GM10248 (cell line): ENCODE data around the gene DUSP8.

ENCODE experiments used
- CTCF ChIA-PET: fragments of 300-600 bp; sonication (Branson Sonifier 250); formaldehyde crosslinking; extraction: SDS; loops from one replicate; lab custom pipeline; 2021; ENCODE audit warnings: antibody characterized with exemption; lab: Yijun Ruan, JAX
- POLR2A ChIA-PET: fragments of 350-650 bp; sonication (Branson Sonifier 250); formaldehyde crosslinking; extraction: SDS; loops from one replicate; lab custom pipeline; 2020; ENCODE audit warnings: antibody characterized with exemption; lab: Yijun Ruan, JAX
- DNase-seq: peaks from one replicate; pipeline ENCODE4 v3.0.0; 2012; ENCODE audit errors: extremely low spot score
- TF ChIP-seq, protein P1 (sequence below): IDR thresholded peaks from 2 replicates; pipeline ENCODE4 v1.5.1; 2012; ENCODE audit warnings: mild to moderate bottlenecking, low read depth; ENCODE audit errors: extremely low read depth, missing control alignments, control extremely low read depth

DUSP8 gene

DNA sequence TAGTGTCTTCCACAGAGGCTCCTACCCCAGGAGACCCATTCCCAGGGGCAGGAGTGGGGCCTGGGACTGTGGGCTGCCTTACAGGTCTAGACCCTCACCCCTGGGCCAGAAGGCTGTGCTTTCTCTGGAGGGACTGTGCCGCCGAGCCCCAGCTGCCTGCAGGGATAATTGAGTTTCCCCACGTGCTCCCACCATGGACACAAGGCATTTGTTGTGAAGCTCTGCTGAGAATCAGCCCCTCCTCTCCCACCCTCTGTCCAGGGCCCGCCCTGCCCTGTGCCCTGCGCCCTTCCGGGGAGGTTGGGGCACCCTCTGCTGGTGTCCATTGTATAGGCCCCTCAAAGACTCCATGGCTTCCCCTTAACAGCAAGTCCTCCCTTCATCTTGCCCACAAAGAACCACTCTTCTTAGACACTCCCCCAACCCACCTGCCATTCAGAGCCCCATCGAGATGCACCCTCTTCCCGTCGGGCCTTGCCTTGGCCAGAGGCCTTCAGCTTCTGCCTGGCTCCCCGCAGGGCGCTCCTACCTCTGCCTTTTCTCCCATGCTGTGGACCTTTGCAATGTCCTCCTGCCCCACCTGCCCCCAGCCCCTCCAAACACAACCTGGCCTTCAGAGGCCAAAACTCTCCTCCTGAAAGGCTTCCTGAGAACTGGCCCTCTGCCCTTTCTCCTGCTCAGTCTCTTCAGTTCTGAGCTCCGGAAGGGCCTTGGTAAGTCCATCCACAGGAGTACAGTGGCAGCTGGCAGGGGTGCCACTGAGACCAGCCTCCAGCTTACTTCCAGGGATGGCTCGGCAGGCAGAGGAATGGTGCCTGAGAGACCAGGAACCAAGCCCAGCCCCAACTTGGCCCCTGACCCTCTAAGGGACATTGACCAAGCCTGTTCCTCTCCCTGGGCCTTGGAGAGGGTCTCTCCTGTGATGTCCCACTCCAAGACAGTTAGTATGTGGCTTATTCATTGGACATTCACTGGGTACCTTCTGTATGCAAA lies 22.4 kb downstream of the DUSP8 start:
- DNase-seq, result no peak

DNA sequence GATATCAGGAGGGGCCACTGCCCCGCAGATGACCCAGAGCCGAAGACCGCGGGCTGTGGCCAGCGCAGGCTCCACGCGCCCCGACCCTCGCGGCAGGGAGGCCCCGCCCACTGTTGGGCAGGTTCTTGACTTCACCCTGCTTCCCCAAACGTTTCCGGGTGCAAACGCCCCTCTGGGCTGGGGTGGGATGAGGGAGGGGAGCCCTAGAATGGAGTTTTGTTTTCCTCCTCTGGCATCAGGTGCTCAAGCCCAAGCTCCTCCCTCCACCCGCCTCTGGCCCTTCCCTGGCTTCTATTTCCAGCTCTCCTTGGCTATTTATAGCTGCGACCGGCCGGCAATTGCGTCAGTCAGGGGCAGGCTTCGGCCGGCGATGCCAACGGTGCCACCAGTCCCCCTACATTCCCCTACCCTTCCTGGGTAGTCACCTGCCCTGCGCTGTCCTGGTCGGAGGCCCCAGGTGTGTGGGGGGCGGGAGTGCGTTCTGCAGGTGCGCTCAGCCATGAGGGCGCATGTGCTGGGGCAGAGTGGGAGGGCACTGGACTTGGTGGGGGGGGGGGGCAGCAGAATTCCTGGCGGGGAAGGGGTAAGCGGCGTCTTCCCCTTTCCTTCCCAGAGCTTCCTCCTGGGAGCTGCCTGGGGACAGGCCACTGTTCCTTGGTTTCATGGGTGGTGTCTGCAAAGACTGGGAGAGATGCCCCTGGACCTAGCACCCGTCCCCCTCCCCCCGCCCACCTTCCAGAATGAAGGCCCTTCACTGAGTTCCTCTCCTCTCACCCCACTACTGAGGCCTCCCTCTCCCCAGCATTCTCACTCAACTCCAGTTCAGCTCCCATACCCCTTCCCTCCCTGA lies 23.6 kb downstream of the DUSP8 start:
- no peak for DNase-seq
- POLR2A ChIA-PET, result no interaction called here
- CTCF ChIA-PET, result interaction anchor here (0.9 to 2.5 kb wide), 2 partner anchors 26 to 33 kb away, joined by 3 to 13 read pairs; no protein-coding TSS in a partner anchor
- TF ChIP-seq, protein P1, sequence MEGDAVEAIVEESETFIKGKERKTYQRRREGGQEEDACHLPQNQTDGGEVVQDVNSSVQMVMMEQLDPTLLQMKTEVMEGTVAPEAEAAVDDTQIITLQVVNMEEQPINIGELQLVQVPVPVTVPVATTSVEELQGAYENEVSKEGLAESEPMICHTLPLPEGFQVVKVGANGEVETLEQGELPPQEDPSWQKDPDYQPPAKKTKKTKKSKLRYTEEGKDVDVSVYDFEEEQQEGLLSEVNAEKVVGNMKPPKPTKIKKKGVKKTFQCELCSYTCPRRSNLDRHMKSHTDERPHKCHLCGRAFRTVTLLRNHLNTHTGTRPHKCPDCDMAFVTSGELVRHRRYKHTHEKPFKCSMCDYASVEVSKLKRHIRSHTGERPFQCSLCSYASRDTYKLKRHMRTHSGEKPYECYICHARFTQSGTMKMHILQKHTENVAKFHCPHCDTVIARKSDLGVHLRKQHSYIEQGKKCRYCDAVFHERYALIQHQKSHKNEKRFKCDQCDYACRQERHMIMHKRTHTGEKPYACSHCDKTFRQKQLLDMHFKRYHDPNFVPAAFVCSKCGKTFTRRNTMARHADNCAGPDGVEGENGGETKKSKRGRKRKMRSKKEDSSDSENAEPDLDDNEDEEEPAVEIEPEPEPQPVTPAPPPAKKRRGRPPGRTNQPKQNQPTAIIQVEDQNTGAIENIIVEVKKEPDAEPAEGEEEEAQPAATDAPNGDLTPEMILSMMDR, result no peak

More for the DNA sequence above, 22.4 kb downstream of the DUSP8 start:
- ChIA-PET POLR2A (no interaction called here), CTCF (interaction anchor here (0.9 to 2.5 kb wide), 3 partner anchors 25 to 49 kb away, joined by 3 to 13 read pairs (median 3); partner anchors contain the start of gene KRTAP5-2)
- TF ChIP-seq, protein P1, result peak; percentile 28

DNA sequence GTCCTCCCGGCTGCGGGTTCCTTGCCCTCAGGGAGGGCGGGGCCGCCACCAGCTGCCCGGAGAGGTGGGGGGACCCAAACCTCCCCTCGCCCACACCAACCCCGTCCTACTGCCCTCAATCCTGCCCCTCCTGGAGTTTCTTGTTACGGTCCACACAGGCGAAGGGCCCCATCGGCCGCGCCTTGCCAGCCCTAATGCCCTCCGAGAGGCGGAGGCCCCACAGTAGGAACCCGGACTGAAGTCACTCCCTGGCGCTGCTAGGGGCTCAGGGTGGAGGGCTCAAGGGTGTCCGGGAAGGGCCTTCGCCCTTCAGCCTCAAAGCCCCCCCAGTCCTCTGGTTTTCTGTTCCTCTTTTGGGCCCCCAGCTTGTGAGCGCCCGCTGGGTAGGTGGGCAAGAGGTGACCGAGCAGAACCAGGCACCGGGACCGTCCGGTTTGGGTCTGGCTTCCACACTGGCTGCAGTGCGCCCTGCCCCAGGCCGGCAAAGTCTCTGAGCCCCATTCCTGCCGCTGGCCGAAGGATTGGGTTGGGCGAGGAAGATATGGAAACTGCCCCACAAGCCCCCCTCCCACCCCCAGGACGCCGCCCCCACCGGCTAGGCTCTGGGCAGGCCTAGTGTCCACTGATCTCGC lies 24.5 kb downstream of the DUSP8 start:
- ChIA-PET POLR2A (no interaction called here), CTCF (interaction anchor here (1.0 to 4.1 kb wide), 6 partner anchors 8 to 81 kb away, joined by 3 to 38 read pairs (median 10); partner anchors contain the start of gene KRTAP5-5)
- TF ChIP-seq, protein P1, result no peak
- DNase-seq, result no peak

DNA sequence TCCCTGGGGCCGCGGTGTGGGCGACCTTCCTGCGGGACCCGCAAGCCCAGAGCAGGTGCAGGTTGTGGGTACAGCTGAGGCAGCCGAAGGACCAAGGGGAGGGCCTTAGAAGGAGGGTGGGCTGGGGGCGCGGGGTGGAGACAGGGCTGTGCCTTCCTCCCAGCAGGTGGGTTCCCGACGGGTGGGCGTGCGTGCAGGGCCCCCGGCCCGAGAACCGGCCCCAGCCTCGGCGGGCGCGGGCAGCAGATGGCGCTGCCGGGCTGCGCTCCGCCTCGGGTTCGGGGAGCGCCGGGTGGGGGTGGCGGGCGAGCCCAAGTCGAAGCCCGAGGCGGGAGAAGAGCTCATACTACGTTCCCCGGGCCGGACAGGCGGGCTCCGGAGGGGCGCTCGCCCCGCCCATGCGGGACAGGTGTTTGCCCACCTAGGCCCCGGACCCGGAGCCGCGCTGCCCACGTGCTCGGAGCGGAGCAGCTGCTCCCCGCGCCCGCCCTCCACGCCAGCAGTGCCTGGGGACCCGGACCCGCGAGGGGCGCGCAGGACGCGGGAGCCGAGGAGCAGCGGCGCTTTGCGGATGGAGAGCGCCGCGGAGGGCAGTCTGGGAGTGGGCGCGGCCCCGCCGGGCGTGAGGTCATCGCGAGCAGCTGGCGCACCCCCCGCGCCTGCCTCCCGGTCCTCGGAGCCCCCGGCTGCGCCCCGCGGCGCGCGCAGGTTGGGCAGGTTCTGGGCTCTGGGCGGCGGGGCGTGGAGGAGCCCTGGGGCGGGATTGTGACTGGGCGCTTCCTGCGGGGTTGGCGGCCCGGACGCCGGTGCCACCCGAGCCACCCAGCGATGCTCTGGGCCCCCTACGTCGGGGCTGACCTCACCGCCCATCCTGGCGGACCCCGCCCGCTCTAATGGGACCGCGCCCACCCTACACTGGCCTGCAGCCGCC lies 25.3 kb downstream of the DUSP8 start:
- POLR2A ChIA-PET, result no interaction called here
- CTCF ChIA-PET, result interaction anchor here (0.6 to 4.1 kb wide), 14 partner anchors 8 to 286 kb away, joined by 3 to 38 read pairs (median 3); partner anchors contain the start of gene KRTAP5-5
- TF ChIP-seq, protein P1, result peak; percentile 66
- DNase-seq, result peak; percentile 77

DNA sequence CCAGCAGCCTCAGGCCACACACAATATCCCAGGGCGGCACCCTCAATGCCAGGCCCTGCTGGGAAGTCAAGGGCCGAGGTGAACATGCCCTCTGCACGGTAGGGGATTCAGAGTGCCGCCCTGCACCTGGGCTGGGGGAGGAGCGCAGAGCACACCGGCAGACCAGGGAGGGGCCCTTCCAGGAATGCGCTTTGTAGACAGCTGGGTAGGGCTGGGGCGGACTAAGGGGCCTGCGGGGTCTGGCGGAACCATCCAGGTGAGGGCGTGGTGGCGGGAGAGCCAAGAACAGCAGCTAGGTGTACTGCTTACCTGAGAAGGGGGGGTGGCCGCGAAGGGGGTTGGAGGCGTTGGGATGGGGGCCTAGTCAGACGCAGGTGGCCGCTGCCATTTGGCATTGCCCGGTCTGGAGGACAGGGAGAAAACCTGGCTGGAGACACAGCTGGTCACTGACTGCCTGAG lies 26.0 kb downstream of the DUSP8 start:
- CTCF ChIA-PET, result interaction anchor here (0.7 to 4.1 kb wide), 6 partner anchors 19 to 47 kb away, joined by 3 to 38 read pairs (median 6); no protein-coding TSS in a partner anchor
- no peak for DNase-seq
- TF ChIP-seq, protein P1, result no peak
- POLR2A ChIA-PET, result no interaction called here
